Right atrium auricular region (tissue), 2 donors: Measurements from ENCODE around the gene MRPS24. TPM values are rescaled to one million over a fixed set of nuclear protein-coding genes. Genes with fewer than 3 reads are reported as not detected.

Experiments used
- DNase-seq: peaks from one replicate; pipeline ENCODE4 v3.0.0-alpha.2; 2019; ENCODE audit warnings: low spot score
- H3K27ac ChIP-seq, 2 donors: fragments of 200-600 bp; sonication (generic); 1 replicate in 1 of 2; 2 replicates in 1 of 2; pipeline ENCODE4 v1.5.1; 2016 to 2019
- H3K27me3 ChIP-seq, 2 donors: fragments of 200-600 bp; sonication (generic); one replicate each; pipeline versions ENCODE4 v1.5.1 to v1.6.0; 2017 to 2019
- H3K36me3 ChIP-seq: fragments of 200-600 bp; sonication (generic); one replicate; pipeline ENCODE4 v1.5.1; 2016
- H3K4me1 ChIP-seq, 2 donors: fragments of 200-600 bp; sonication (generic); one replicate each; pipeline versions ENCODE4 v1.5.1 to v1.6.0; 2017 to 2019
- H3K4me3 ChIP-seq, 2 donors: fragments of 200-600 bp; sonication (generic); 1 replicate in 1 of 2; 2 replicates in 1 of 2; pipeline ENCODE4 v1.5.1; 2017 to 2019; ENCODE audit warnings: mild to moderate bottlenecking in 1 of 2, moderate library complexity in 1 of 2
- H3K9me3 ChIP-seq, 2 donors: fragments of 200-600 bp; sonication (generic); one replicate each; pipeline ENCODE4 v1.5.1; 2019
- CTCF ChIP-seq, 2 donors: fragments of 200-600 bp; sonication (generic); IDR thresholded peaks; one replicate each; pipeline ENCODE4 v1.5.1; 2019; ENCODE audit warnings: antibody characterized with exemption in 2 of 2
- total RNA-seq, 2 donors: library from RNA; depleted of rRNA; stranded (reverse); fragments of >200 nt; gene quantifications; one replicate each; pipeline ENCODE4 v1.1.0, GENCODE V29; 2016

Gene MRPS24
- total RNA-seq, 2 donors from 2014 or later = 127 to 171 TPM

- Histone ChIP-seq H3K4me3 (no peak overlapping the region), H3K9me3 (no peaks in the 10 kb centered on the region), H3K4me1 (no peaks in the 10 kb centered on the region), H3K27ac (no peak overlapping the region), H3K36me3 (no peaks in the 10 kb centered on the region), H3K27me3 (no peaks in the 10 kb centered on the region)
- TF ChIP-seq CTCF (IDR thresholded peaks at IDR 0.05) = no peak
- DNase-seq = no peak
Measured at GRCh38 chr7:43855176-43855575, 14.1 kb downstream of the MRPS24 start.

DNA sequence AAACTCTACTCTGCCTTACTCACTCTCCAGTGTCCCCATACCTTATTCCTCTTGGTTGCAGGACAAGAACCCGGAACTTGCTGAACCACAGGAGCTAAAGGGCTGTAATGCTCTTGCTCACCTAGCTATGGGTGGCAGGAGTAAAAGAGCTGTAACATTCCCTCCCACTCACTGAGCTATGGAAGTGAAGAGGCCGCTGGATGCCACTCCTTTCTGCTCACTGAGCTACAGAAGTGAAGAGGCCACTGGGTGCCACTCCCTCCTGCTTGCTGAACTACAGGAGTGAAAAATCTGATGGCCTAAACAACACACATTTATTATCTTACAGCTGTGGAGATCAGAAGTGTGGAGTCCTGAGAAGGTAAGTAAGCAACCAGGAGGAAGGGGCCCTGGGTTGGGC is 17.5 kb downstream of the MRPS24 start:
- no peaks in the 10 kb centered on the region for H3K27me3 ChIP-seq
- no peaks in the 10 kb centered on the region for H3K4me1 ChIP-seq
- no peak for DNase-seq
- H3K9me3 ChIP-seq = no peaks in the 10 kb centered on the region
- no peak overlapping the region for H3K27ac ChIP-seq
- TF ChIP-seq CTCF (IDR thresholded peaks at IDR 0.05) = no peak
- H3K36me3 ChIP-seq = no peaks in the 10 kb centered on the region
- no peak overlapping the region for H3K4me3 ChIP-seq

- no peaks in the 10 kb centered on the region for H3K27me3 ChIP-seq
- DNase-seq = no peak
- no peak overlapping the region for H3K4me3 ChIP-seq
- TF ChIP-seq CTCF (IDR thresholded peaks at IDR 0.05) = no peak
- no peaks in the 10 kb centered on the region for H3K36me3 ChIP-seq
- H3K9me3 ChIP-seq = no peaks in the 10 kb centered on the region
- no peaks in the 10 kb centered on the region for H3K4me1 ChIP-seq
- H3K27ac ChIP-seq = no peak overlapping the region
Measured at GRCh38 chr7:43850348-43851116, 18.8 kb downstream of the MRPS24 start.

DNA sequence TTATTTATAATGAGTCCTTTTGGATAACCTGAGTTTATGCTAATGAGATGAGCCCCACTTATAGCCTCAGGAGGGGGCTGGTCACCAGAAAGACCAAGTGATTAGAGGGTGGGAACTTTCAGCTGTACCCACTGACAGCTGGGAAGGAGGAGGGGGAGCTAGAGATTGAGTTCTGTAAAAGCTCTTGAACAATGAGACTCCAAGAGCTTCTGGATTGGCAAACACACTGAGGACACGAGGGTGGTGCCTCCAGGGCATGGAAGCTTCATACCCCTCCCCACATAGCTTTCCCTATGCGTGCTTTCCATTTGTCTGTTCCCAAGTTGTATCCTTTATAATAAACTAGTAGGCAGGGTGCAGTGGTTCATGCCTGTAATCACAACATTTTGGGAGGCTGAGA is 20.3 kb downstream of the MRPS24 start:
- no peak for TF ChIP-seq CTCF (IDR thresholded peaks at IDR 0.05)
- no peaks in the 10 kb centered on the region for H3K36me3 ChIP-seq
- H3K4me1 ChIP-seq = no peaks in the 10 kb centered on the region
- H3K9me3 ChIP-seq = no peaks in the 10 kb centered on the region
- no peak for DNase-seq
- H3K27me3 ChIP-seq = no peaks in the 10 kb centered on the region
- no peak overlapping the region for H3K4me3 ChIP-seq
- no peak overlapping the region for H3K27ac ChIP-seq

- no peak for DNase-seq
- H3K27me3 ChIP-seq = no peaks in the 10 kb centered on the region
- TF ChIP-seq CTCF (IDR thresholded peaks at IDR 0.05) = no peak
- no peak overlapping the region for H3K27ac ChIP-seq
- no peaks in the 10 kb centered on the region for H3K9me3 ChIP-seq
- H3K4me1 ChIP-seq = no peaks in the 10 kb centered on the region
- no peaks in the 10 kb centered on the region for H3K36me3 ChIP-seq
- no peak overlapping the region for H3K4me3 ChIP-seq
Measured at GRCh38 chr7:43847496-43847895, 21.8 kb downstream of the MRPS24 start.

- no peak for DNase-seq
- Histone ChIP-seq H3K27me3 (no peaks in the 10 kb centered on the region), H3K4me1 (no peaks in the 10 kb centered on the region), H3K9me3 (no peaks in the 10 kb centered on the region), H3K36me3 (no peaks in the 10 kb centered on the region), H3K27ac (no peak overlapping the region), H3K4me3 (no peak overlapping the region)
- no peak for TF ChIP-seq CTCF (IDR thresholded peaks at IDR 0.05)
Measured at GRCh38 chr7:43844662-43845061, 24.7 kb downstream of the MRPS24 start.
